GM19467 (cell line): ENCODE data around the gene SMARCB1.
A peak's percentile ranks its signal among the peaks of the same experiment; 100 is the strongest.

Experiments
- ATAC-seq: cut with Tn5 transposase; IDR thresholded peaks from one replicate; pipeline ENCODE4 v1.9.1; 2021; ENCODE audit warnings: mild to moderate bottlenecking, moderate library complexity; ENCODE audit not compliant: unreplicated experiment

Gene SMARCB1

GRCh38 chr22:23801238-23801821, 14.6 kb downstream of the SMARCB1 start:
- ATAC-seq, result peak; percentile 8

DNA sequence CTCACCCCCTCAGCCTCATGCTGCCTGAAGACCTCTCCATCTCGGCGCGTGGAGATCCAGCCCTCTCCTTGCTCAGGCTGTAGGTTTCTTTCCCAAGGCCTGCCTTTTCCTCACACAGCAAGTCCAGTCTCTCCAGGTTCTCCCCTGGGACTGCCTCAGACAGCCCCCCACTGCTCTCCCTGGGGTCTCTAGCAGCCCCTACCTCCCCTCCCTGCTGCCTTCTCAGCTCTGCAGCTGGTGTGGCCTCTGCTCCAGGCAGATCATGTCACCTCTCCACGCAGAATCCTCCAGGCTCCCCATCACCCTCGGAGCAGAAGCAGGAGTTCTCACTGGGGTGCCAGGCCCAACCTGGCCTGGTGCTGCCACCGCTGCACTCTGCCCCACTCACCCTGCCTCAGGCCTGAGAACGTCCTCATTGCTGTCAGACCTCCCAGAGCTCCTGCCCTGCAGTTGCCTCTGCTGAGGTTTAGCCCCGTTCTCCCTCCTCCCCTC, 15.2 kb downstream of the SMARCB1 start:
- no peak for ATAC-seq

DNA sequence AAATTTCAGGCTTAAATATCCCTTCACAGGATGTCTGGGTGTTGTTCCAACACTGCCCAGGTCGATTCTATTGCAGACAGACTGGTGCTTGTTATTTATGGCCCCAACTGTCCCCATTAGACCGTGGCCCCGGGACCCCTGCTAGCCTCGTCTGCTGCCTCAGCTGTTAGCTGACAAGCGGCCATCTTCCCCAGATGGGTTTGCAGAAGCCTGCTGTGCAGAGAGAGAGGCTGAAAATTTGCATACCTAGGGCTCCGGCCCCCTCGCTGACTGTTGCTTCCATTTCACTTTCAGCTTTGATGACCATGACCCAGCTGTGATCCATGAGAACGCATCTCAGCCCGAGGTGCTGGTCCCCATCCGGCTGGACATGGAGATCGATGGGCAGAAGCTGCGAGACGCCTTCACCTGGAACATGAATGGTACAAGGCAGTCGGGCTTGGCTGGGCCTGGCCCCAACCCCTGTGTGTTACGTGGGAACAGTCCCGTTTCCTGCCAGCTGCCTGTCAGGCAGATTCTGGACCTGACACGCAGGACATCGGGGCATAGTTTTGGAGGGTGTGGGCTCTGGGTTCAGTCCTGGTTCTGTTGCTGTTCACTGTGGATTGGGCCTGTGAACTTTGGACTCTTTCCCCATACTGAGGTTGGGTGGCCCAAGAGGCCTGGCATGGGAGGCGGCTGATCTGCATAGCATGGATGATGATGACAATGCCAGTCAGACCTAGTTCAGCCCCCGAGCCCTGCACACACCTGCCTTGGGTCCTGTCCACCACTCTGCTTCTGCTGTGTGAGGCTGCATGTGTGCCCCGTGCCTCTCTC, 16.4 kb downstream of the SMARCB1 start:
- no peak for ATAC-seq

GRCh38 chr22:23804781-23805291, 18.1 kb downstream of the SMARCB1 start:
- no peak for ATAC-seq

GRCh38 chr22:23806837-23807236, 20.1 kb downstream of the SMARCB1 start:
- no peak for ATAC-seq

DNA sequence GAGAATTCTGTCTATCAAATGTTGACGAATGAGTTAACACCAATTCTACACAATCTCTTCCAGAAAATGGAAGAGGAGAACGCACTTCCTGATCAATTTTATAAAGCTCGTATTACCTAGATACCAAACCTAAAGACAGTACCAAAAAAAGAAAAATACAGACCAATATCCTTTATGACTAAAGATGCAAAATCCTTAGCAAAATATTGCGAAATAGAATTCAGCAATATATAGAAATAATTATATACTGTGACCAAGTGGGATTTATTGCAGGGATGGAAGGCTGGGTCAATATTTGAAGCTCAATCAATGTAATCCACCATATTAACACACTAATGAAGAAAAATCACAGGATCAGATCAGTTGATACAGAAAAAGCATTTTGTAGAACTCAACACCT, 25.6 kb downstream of the SMARCB1 start:
- no peak for ATAC-seq

DNA sequence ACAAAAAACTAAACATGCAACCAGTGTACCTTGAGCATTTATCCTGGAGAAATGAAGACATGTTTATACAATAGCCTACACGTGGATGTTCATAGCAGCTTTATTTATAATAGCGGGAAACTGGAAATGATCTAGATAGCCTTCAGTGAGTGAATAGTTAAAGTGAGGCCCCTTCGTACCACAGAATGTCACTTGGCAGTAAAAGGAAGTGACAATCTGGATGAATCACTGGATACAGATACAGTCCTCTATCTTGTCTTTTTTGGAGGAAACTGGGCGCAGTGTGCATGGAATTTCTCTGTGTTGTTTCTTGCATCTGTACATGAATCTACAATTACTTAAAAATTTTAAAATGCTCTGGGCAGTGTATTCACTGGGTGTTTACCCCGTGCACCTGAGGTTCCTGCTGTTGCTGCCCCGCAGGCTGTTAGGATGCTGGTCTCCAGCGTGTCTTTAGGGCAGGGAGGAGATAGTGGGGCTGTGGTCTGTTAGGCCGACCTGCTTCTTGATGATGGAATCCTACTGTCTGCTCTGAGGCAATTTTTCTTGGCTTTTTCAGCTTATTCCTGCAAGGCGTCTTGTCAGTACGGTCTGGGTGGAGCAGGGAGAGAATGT, 28.9 kb downstream of the SMARCB1 start:
- no peak for ATAC-seq

DNA sequence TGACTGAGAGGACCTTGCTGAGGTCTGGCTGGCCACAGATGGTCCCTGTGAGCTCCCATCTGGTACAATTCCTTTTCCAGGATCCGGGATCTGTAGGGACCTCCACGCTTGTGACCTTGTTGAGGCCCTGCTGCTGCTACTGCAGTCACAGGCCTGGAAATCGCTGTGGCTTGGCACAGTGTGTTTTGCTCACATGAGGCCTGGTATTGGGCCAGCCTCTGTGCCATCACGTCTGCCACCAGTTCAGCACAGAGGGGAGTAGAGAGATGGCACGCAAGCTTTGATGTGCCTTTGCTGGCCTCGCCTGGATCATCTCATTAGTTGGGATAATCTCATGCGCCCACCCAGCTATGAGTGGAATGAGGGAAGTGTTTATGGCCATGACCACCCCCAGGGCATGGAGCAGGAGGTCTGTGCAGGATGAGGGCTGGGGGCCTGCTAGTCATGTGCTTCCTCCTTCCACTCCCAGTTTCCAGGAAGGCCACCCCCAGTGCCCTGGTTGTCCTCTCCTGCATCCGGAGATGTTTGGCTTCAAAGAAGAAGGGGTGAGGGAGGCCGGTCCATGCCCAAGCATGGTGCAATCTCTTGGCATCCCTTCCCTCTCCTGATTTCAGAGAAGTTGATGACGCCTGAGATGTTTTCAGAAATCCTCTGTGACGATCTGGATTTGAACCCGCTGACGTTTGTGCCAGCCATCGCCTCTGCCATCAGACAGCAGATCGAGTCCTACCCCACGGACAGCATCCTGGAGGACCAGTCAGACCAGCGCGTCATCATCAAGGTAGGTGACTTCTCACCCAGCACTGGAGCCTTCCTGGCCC, 29.6 kb downstream of the SMARCB1 start:
- no peak for ATAC-seq

DNA sequence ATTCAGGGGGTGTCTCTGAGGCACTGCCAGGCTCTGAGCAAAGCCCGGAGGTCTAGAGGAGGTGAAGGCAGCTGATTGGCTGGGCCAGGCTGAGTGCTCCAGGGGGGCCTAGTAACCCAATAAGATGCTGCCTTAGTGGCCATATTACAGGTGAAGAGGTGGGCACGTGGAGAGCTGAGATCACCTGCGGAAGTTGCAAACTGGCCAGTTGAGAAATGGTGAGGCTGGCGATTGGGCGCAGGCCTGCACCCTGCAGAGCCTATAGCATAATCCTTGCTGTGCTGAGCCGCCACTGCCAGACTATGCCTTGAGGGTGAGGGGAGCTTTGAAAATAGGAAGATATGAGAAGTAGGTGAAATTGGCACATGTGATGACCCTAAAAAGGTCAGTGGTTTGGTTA, 30.4 kb downstream of the SMARCB1 start:
- ATAC-seq, result no peak

GRCh38 chr22:23818541-23818940, 31.8 kb downstream of the SMARCB1 start:
- ATAC-seq, result no peak

DNA sequence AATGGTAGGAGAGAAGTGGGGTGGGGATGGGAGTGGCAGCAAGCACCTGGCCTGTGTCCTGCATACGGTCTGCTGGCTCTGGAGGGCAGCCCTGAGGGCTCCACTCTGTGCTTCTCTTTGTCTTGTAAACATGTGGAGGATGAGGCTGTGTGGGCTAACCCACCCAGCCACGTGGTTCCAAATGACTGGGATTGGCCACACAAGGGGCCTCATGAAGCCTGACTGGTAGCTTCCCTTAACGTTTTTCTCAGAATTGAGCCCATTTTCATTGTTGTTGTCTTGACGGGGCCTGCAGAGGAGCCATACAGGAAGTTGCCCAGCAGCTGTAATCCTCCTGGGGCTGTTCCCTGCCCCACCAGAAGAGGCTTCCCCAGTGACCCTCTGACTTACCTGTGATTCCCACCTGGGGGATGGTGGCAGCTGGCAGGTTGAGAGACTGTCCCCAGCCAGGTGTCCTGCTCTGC, 34.0 kb downstream of the SMARCB1 start:
- no peak for ATAC-seq

- ATAC-seq, result no peak
These were observed 35.4 kb downstream of the SMARCB1 start for GRCh38 chr22:23822101-23822671.

DNA sequence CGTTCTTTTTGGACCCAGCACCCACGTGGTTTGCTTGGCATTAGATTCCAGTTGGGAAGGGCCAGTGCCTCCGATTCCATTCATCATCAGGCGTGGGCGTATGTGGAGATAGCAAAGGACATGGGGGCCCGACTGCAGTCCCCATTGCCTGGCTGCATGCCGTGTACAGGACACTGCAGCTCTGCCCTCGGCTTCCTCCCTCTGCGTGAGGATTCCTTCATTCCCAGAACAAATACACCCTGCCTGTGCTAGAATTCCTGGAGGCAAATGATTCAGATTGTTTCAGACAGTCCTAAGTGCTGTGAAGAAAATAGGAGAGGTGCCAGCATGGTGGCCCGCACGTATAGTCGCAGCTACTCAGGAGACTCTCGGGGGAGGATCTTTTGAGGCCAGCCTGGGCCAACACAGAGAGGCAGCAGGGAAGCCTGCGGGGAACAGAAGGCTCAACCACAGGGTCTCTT, 36.6 kb downstream of the SMARCB1 start:
- ATAC-seq, result no peak

DNA sequence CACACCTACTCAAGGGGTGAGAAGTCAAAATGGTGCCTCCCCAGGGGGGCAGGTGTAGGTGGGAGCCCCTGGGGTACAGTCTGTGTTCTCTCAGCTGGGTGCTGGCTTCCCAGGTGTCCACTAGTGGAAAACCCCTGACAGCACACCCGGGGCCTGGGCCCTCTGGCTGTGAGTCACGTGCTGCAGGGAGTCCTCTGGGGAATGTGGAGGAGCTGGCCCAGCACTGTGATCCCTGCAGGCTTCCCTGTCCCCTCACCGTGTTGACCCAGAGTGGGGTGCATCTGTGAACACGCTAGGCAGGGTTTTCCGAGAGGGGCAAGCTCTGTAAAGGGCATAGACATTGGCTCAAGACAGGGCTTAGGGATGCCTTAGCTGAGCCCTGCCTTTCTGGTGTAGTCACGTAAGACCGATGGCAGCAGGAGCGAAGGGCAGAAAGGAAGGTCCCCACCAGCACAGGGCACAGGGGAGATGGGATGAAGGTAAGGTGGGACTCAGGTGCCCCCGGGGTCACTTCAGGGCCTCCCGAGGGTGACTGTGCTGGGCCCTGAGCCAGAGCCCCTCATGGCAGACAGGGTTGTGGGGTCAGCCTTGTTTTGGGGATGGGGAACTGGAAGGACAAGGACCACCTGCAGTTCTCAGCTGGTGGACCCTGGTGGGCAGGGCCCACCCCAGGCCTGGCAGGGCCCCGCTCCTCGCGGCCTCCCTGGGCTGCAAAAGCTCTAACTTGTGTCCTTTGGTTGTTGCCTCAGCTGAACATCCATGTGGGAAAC, 37.9 kb downstream of the SMARCB1 start:
- no peak for ATAC-seq

DNA sequence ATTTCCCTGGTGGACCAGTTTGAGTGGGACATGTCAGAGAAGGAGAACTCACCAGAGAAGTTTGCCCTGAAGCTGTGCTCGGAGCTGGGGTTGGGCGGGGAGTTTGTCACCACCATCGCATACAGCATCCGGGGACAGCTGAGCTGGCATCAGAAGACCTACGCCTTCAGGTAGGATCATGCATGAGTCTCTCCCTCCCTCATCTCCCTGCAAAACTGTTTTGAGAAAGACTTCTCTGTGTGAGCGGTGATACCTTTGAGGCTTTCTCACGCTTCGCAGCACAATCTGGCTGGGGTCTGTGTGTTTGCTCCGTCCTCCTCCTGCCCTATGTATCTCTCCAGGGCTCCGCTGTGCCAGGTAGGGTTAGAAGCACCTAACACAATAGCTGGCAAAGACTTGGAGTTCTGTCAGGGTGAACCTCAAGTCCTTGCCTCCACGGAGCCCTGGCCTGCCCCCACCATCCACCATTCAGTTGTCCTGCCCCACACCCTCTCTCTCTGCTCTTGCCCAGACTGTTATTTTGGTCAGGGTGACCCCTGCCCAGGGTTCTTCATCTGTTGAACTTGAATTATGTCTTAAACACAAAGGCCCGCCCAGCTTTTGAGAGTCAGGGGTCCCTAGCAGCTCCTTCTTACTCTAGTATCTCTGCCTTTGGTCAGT, 38.6 kb downstream of the SMARCB1 start:
- no peak for ATAC-seq

GRCh38 chr22:23826510-23827350, 40.0 kb downstream of the SMARCB1 start:
- ATAC-seq, result no peak

- no peak for ATAC-seq
These were observed 40.7 kb downstream of the SMARCB1 start for GRCh38 chr22:23827351-23827995.
